GM10266 (cell line): ENCODE data around the gene AFAP1.

Experiments used
- DNase-seq: peaks from one replicate; pipeline ENCODE4 v3.0.0; 2012; ENCODE audit errors: extremely low spot score
- TF ChIP-seq, protein P1 (sequence below): IDR thresholded peaks from 2 replicates; pipeline ENCODE4 v1.5.1; 2012; ENCODE audit warnings: mild to moderate bottlenecking, low read depth; ENCODE audit not compliant: control insufficient read depth, insufficient read depth; ENCODE audit errors: missing control alignments

Gene AFAP1

DNA sequence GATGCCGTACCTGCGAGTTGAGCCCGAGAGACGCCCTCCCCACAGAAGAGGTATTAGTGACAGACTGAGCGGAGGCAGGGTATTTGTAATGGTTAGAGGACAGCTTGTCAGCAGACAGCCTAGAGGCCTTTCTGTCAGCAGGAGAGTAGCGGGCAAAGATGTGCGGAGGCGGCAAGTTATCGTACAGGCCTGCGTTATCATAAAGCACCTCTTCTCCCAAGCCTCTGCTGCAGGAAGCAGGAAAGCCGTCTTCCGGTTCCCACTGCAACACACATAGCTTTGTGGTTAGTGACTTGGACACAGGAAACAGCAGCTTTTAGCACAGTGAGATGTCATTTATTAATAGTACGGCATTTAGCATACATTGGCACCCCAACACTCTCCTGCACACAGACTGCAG lies 158.3 kb downstream of the AFAP1 start:
- TF ChIP-seq, protein P1, sequence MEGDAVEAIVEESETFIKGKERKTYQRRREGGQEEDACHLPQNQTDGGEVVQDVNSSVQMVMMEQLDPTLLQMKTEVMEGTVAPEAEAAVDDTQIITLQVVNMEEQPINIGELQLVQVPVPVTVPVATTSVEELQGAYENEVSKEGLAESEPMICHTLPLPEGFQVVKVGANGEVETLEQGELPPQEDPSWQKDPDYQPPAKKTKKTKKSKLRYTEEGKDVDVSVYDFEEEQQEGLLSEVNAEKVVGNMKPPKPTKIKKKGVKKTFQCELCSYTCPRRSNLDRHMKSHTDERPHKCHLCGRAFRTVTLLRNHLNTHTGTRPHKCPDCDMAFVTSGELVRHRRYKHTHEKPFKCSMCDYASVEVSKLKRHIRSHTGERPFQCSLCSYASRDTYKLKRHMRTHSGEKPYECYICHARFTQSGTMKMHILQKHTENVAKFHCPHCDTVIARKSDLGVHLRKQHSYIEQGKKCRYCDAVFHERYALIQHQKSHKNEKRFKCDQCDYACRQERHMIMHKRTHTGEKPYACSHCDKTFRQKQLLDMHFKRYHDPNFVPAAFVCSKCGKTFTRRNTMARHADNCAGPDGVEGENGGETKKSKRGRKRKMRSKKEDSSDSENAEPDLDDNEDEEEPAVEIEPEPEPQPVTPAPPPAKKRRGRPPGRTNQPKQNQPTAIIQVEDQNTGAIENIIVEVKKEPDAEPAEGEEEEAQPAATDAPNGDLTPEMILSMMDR = no peak
- DNase-seq = no peak

DNA sequence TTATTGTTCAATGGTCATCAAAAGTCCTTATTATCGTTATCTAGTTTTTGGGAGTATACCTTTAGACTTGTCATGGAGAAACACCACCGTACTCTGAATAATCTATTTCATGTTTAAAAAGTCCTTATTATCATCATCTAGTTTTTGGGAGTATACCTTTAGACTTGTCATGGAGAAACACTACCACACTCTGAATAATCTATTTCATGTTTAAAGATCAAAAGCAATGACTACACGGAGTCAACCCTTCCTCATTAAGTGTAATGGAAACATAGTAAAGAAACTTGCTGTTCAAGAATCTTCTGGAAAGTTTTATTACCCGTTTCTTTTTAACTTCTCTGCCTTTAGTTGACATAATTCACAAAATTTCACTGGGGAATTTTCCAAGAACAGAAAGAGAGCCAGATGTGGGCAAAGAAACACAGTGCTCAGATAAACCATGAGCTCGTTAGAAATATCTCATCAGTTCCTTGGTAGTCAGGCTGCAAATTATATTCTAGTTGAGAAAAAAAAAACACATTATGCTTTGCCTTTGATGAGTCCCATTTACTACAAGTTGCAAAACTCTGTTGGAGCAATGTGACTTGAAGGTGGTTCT lies 158.8 kb downstream of the AFAP1 start:
- DNase-seq = no peak
- TF ChIP-seq, protein P1 = no peak

DNA sequence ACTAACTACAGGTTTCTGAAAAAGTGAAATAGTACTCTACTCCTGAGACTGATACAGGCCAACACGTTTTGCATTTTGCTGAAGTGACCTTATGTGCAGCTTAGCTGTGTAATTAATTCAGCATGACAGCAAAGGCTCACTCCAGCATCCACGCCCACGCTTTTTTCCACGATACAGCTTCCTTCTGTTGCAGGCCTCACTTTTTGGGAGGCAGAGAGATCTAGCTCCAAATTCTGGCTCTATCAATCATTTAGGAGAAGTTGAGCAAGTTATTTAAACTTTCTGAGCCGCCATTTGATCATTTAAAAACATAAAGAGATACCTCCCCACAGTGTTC lies 160.3 kb downstream of the AFAP1 start:
- no peak for DNase-seq
- TF ChIP-seq, protein P1 = no peak

DNA sequence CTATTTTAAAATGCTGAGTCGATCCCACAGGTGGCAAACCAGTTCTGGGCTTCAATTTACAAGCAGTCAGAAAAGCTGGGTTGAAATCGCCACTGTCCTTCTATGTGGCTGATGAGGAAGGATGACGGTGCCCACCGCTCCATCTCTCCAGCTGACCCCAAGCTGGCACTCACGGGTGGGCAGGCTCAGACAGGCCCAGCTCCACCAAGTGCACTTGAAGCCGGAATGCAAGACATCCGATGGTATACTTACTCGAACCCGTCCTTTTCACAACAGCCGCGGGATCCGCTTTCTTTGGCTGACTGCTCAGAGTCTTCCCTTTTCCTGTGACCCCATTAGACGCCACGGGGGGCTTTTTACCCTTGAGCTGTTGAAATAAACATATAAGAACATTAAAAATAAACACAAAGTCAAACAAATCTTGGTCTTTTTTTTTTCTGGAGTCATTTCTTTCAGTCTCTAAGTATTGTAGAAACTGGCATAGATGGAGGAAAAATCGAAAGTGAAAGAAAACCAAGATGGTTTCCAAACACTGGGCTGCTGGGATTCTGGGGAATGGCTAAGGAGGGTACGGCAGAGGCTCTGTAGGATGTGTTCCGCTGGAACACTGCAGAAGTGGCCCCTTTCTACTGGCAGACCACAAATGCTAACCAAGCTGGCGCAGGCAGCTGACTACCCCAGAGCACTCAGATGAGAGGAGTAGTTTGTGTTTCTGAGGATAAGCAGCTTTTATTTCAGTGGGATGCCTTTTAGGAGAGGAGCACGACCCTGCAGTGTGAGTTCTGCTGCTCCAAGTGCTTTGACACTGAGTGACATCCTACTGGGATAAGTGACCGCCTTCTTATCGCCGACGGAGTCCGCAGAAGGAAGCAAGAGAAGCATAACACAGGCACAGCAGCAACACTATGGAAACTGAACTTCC lies 160.9 kb downstream of the AFAP1 start:
- TF ChIP-seq, protein P1 = no peak
- DNase-seq = no peak

DNA sequence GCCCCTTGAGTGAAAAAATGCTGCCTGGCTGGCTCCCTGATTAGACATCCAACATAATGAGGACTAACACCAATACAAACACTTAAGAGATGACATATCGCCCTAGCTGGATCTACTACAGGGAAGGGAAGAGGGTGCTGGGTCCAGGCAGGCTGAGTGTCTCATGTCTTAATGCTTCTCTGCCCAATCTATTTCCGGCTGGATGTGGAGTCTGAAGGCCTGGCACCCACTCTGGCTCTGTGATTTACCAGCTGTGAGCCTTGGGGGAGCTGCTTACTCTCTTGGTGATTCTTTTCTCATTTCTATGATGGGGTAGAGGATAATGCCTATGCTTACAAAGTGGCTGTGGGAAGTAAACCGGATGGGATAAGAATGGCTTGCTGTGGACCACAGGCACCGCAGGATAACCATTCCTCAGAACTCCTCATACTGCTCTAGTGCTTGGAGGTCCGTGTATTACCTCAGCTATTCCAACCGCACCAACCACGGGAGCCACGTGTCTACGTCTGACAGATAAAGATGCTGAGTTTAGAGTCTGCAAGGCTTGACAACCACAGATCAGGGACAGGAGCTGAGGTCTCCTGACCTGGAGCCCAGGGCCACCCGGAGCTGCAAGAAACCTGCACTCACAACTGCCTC lies 161.7 kb downstream of the AFAP1 start:
- no peak for DNase-seq
- TF ChIP-seq, protein P1 = no peak

DNA sequence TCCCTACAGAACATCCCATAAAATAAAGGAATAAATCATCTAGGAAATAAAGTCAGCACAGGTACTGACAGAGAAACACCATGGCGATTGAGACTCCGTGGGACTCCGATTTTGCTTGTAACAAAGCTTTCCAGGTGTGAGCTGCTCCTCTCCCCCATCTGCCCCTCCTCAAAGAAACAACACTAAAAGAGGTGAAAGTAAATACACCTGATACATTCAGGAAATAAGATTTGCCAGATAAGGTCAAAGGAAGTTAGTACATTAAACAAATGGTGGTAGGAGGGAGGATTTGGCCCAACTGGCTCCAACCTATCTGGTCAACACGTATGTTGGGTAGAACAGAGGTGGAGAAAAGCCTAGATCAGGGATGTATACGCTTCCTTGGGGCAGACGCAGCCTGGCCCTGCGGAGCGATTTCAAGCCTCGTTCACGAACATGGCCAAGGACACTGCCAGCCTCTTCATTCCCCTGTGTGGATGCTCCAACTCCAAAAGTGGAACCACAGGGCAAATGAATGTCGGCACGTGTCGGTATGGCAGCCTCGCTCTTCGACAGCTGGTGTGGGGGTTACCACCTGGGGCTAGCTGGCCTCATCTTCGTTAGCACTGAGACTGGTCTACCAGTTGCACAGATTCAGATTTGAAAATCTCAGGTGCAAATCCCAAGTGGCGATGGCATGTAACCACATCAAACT lies 162.5 kb downstream of the AFAP1 start:
- DNase-seq = no peak
- TF ChIP-seq, protein P1 = no peak
